Esophagus muscularis mucosa (tissue), 4 donors: ENCODE results near the gene COL5A1. TPM values are rescaled to one million over a fixed set of nuclear protein-coding genes. Genes with fewer than 3 reads are reported as not detected.

Experiments used
- DNase-seq: peaks from one replicate; pipeline ENCODE4 v3.0.0-alpha.2; 2017; ENCODE audit errors: extremely low spot score
- H3K27ac ChIP-seq, 4 donors: fragments of 200-600 bp; sonication (generic); replicated peaks in 1 of 4; 1 replicate in 3 of 4; 2 replicates in 1 of 4; pipeline ENCODE4 v1.5.1; 2016 to 2019; ENCODE audit warnings: mild to moderate bottlenecking in 1 of 4
- H3K27me3 ChIP-seq, 4 donors: fragments of 200-600 bp; sonication (generic); one replicate each; pipeline versions ENCODE4 v1.5.1 to v1.6.0; 2016 to 2019
- H3K36me3 ChIP-seq, 4 donors: fragments of 200-600 bp; sonication (generic); one replicate each; pipeline ENCODE4 v1.5.1; 2016 to 2019
- H3K4me1 ChIP-seq, 4 donors: fragments of 200-600 bp; sonication (generic); one replicate each; pipeline ENCODE4 v1.5.1; 2016 to 2019
- H3K4me3 ChIP-seq, 4 donors: fragments of 200-600 bp; sonication (generic); 1 replicate in 2 of 4; 2 replicates in 2 of 4; pipeline ENCODE4 v1.5.1; 2016 to 2019; ENCODE audit warnings: mild to moderate bottlenecking in 4 of 4, moderate library complexity in 1 of 4
- H3K9me3 ChIP-seq, 4 donors: fragments of 200-600 bp; sonication (generic); 1 replicate in 3 of 4; 2 replicates in 1 of 4; pipeline ENCODE4 v1.5.1; 2016 to 2019
- CTCF ChIP-seq, 3 experiments: fragments of 200-600 bp in 2 of 3; fragments of 450-650 bp in 1 of 3; sonication (generic) in 2 of 3; IDR thresholded peaks; one replicate each; pipeline ENCODE4 v1.5.1; 2017 to 2019; ENCODE audit warnings: antibody characterized with exemption in 3 of 3, mild to moderate bottlenecking in 2 of 3, moderate library complexity in 1 of 3
- EP300 ChIP-seq: sonication (generic); formaldehyde crosslinking; IDR thresholded peaks from one replicate; pipeline ENCODE4 v1.6.1; 2017; ENCODE audit warnings: antibody characterized with exemption
- POLR2A ChIP-seq: fragments of 450-650 bp; IDR thresholded peaks from one replicate; pipeline ENCODE4 v1.6.1; 2017; ENCODE audit warnings: antibody characterized with exemption, moderate library complexity, mild to moderate bottlenecking, low read depth
- POLR2AphosphoS5 ChIP-seq, 2 donors: sonication (generic); formaldehyde crosslinking; IDR thresholded peaks; one replicate each; pipeline ENCODE4 v1.6.1; 2017; ENCODE audit warnings: antibody characterized with exemption in 2 of 2
- WGBS: methylation state at CpG from one replicate; pipeline ENCODE4 v1.1.5; 2018; 5-methylcytosine and 5-hydroxymethylcytosine counted together
- intact Hi-C: fragments of 100-400 bp; cut with DNase I; formaldehyde crosslinking; loops from one replicate; pipeline ENCODE4 v1.15.1; 2023
- total RNA-seq, 4 donors: library from RNA; depleted of rRNA; stranded (reverse); fragments of >200 nt; gene quantifications; one replicate each; pipeline versions ENCODE4 v1.1.0 to v1.2.1, GENCODE V29; 2016

The COL5A1 gene
- total RNA-seq, 4 donors from 2014 or later = 36.0 to 89.5 (median 56.4) TPM

- intact Hi-C loops = no loop called here
- 85% methylated on average over 17 of the region's 17 CpGs for WGBS
- no peak for DNase-seq
- Histone ChIP-seq H3K27me3 (no peaks in the 10 kb centered on the region), H3K27ac (peak overlapping the region in 2 of 4 donors; percentile 15 to 22), H3K9me3 (no peaks in the 10 kb centered on the region), H3K4me3 (no peak overlapping the region), H3K4me1 (peaks cover 3 to 71% (median 52%) of the 10 kb centered on the region in 4 donors), H3K36me3 (peaks cover 0 to 46% (median 14%) of the 10 kb centered on the region in 4 donors)
- TF ChIP-seq EP300 (no peak), POLR2A (no peak), POLR2AphosphoS5 (IDR thresholded peaks at IDR 0.05) (no peak), CTCF (IDR thresholded peaks at IDR 0.05) (no peak)
These were observed 78.6 kb downstream of the COL5A1 start for GRCh38 chr9:134720136-134720753.

- peak overlapping the region in 1 of 4 donors; percentile 22 for H3K27ac ChIP-seq
- WGBS = 94% methylated on average over 4 of the region's 9 CpGs
These were observed 79.2 kb downstream of the COL5A1 start for GRCh38 chr9:134720796-134721195.

GRCh38 chr9:134721344-134721743 is 79.7 kb downstream of the COL5A1 start:
- no peaks in the 10 kb centered on the region for H3K9me3 ChIP-seq
- peak overlapping the region in 1 of 4 donors; percentile 10 for H3K27ac ChIP-seq
- DNase-seq = no peak
- H3K36me3 ChIP-seq = peaks cover 0 to 41% (median 14%) of the 10 kb centered on the region in 4 donors
- intact Hi-C loops = no loop called here
- 93% methylated on average over 4 of the region's 9 CpGs for WGBS
- no peak overlapping the region for H3K4me3 ChIP-seq
- H3K27me3 ChIP-seq = no peaks in the 10 kb centered on the region
- peaks cover 3 to 75% (median 51%) of the 10 kb centered on the region in 4 donors for H3K4me1 ChIP-seq
- TF ChIP-seq EP300 = no peak
- no peak for TF ChIP-seq CTCF (IDR thresholded peaks at IDR 0.05)

More at GRCh38 chr9:134720796-134721195, 79.2 kb downstream of the COL5A1 start:
- DNase-seq = no peak
- no peak overlapping the region for H3K4me3 ChIP-seq
- H3K27me3 ChIP-seq = no peaks in the 10 kb centered on the region
- H3K4me1 ChIP-seq = peaks cover 3 to 75% (median 52%) of the 10 kb centered on the region in 4 donors
- peaks cover 0 to 47% (median 14%) of the 10 kb centered on the region in 4 donors for H3K36me3 ChIP-seq
- no peak for TF ChIP-seq POLR2A
- TF ChIP-seq POLR2AphosphoS5 (IDR thresholded peaks at IDR 0.05) = no peak
- no peak for TF ChIP-seq EP300
- H3K9me3 ChIP-seq = no peaks in the 10 kb centered on the region
- intact Hi-C loops = no loop called here

GRCh38 chr9:134722120-134722701 is 80.6 kb downstream of the COL5A1 start:
- intact Hi-C loops = no loop called here
- 80% methylated on average over 9 of the region's 15 CpGs for WGBS
- Histone ChIP-seq H3K9me3 (no peaks in the 10 kb centered on the region), H3K27me3 (no peaks in the 10 kb centered on the region), H3K4me3 (no peak overlapping the region), H3K36me3 (peaks cover 0 to 36% (median 10%) of the 10 kb centered on the region in 4 donors), H3K4me1 (peaks cover 3 to 72% (median 47%) of the 10 kb centered on the region in 4 donors), H3K27ac (peak overlapping the region in 1 of 4 donors; percentile 46)
- TF ChIP-seq POLR2A (no peak), POLR2AphosphoS5 (IDR thresholded peaks at IDR 0.05) (no peak), EP300 (no peak), CTCF (IDR thresholded peaks at IDR 0.05) (no peak)
- DNase-seq = no peak

GRCh38 chr9:134723037-134723436 is 81.4 kb downstream of the COL5A1 start:
- Histone ChIP-seq H3K4me3 (no peak overlapping the region), H3K9me3 (no peaks in the 10 kb centered on the region), H3K4me1 (peaks cover 3 to 63% (median 44%) of the 10 kb centered on the region in 4 donors), H3K27me3 (no peaks in the 10 kb centered on the region), H3K36me3 (peaks cover 0 to 36% (median 13%) of the 10 kb centered on the region in 4 donors), H3K27ac (peak overlapping the region in 1 of 4 donors; percentile 46)
- TF ChIP-seq POLR2A (no peak), EP300 (no peak), CTCF (IDR thresholded peaks at IDR 0.05) (no peak), POLR2AphosphoS5 (IDR thresholded peaks at IDR 0.05) (no peak)
- DNase-seq = no peak
- 79% methylated on average over 7 of the region's 17 CpGs for WGBS
- intact Hi-C loops = no loop called here
